ENCODE results near the gene ADAMTS1.

DNA sequence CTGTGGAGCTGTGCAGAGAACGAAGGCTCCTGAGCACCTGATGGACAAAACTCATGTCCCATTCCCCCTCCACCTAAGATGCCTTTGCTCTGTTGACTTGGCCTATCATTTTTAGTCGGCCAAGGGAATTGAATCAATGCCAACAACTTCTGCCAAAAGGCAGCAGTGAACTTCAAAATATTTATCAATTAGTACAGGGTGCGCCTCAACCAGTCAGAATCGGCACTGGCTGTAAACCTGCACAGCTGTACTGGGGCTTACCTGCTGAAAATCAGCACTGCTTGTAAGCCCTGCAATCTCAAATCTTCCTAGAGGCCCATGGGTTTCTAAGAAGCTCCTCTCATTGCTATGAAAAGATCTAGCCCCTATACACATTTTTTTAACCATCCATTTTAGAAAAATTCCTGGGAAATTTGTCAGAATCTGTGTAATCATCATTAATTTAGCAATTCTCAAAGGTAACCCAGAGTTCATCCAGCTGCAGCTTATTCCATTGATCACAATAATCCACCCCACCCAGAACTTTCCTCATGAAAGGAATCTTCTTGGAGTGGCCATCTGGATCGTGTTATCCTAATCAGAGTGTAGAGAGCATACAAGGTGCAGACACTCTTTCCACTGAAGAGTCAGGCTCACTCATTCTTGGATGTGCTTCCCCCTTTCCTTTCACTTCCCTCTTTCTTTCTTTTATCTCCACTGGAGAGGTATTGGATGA is 40.2 kb downstream of the ADAMTS1 start:
- TF ChIP-seq POLR2AphosphoS5 (IDR thresholded peaks at IDR 0.05; ENCODE audit: insufficient read depth in 1 of 2, low read depth in 1 of 2) (no peak), CTCF (IDR thresholded peaks at IDR 0.05) (no peak), POLR2A (IDR thresholded peaks at IDR 0.05) (no peak)

All from vagina (tissue), 2 donors.